Testis (tissue), 2 donors: ENCODE results near the gene HIF3A.

Experiments
- POLR2A ChIP-seq: fragments of 450-650 bp; IDR thresholded peaks from one replicate; pipeline ENCODE4 v1.6.1; 2017; ENCODE audit warnings: antibody characterized with exemption, mild to moderate bottlenecking, moderate library complexity
- TF ChIP-seq, protein P1 (sequence below), 3 experiments: fragments of 450-650 bp in 2 of 3; fragments of 200-600 bp in 1 of 3; sonication (generic) in 1 of 3; IDR thresholded peaks; one replicate each; pipeline ENCODE4 v1.5.1; 2016 to 2019; ENCODE audit warnings: antibody characterized with exemption in 3 of 3, mild to moderate bottlenecking in 2 of 3, moderate library complexity in 1 of 3

DNA sequence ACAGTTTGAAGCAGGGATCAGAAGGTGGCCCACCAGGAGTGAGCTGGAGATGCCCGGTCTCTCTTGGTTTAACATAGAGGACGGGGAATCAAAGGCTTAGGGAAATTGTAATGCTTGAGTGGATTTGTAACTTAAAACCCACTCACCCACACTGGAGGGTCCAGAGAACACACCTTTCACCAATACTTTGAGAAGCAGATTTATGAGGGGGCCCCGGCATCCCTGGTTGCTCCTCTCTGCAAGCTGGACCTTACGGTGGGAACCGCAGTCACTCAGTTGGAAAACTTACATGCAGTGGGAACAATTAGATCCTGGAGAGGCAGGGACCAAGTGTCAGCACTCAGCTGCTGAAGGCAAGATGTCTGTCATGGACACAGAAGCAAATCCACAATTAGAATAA is 70.6 kb downstream of the HIF3A start:
- TF ChIP-seq POLR2A = no peak
- TF ChIP-seq, protein P1, sequence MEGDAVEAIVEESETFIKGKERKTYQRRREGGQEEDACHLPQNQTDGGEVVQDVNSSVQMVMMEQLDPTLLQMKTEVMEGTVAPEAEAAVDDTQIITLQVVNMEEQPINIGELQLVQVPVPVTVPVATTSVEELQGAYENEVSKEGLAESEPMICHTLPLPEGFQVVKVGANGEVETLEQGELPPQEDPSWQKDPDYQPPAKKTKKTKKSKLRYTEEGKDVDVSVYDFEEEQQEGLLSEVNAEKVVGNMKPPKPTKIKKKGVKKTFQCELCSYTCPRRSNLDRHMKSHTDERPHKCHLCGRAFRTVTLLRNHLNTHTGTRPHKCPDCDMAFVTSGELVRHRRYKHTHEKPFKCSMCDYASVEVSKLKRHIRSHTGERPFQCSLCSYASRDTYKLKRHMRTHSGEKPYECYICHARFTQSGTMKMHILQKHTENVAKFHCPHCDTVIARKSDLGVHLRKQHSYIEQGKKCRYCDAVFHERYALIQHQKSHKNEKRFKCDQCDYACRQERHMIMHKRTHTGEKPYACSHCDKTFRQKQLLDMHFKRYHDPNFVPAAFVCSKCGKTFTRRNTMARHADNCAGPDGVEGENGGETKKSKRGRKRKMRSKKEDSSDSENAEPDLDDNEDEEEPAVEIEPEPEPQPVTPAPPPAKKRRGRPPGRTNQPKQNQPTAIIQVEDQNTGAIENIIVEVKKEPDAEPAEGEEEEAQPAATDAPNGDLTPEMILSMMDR (IDR thresholded peaks at IDR 0.05) = no peak
